H1 (cell line): ENCODE results near the gene DENND11. TPM values are rescaled to one million over a fixed set of nuclear protein-coding genes. Genes with fewer than 3 reads are reported as not detected.

ENCODE experiments used
- CTCF ChIA-PET: fragments of 300-600 bp; sonication (Branson Sonifier 250); formaldehyde crosslinking; loops from one replicate; lab custom pipeline; 2021; ENCODE audit not compliant: partially characterized antibody; lab: Charles Lee
- POLR2A ChIA-PET: fragments of 300-600 bp; sonication (Branson Sonifier 250); formaldehyde crosslinking; loops from one replicate; lab custom pipeline; 2021; ENCODE audit warnings: inconsistent platforms; ENCODE audit not compliant: partially characterized antibody; lab: Charles Lee
- DNase-seq, 2 experiments: peaks; one replicate each; pipeline versions ENCODE4 v3.0.0 to v3.0.0-alpha.2; 2010 to 2022; ENCODE audit warnings: low spot score in 2 of 2, low read depth in 1 of 2, mixed read lengths in 1 of 2
- FAIRE-seq: peaks from 2 replicates; lab custom pipeline; 2011; peaks lifted over from hg19 to GRCh38; lab: Jason Lieb, UNC
- H2AFZ ChIP-seq: 2 replicates; pipeline ENCODE4 v1.8.1; 2012; ENCODE audit warnings: low read length, inconsistent platforms
- H2AK5ac ChIP-seq: 2 replicates; pipeline ENCODE4 v1.6.1; 2013; ENCODE audit warnings: low read depth, low read length
- H2BK120ac ChIP-seq: replicated peaks from 2 replicates; pipeline ENCODE3; 2013; ENCODE audit warnings: low read depth, low read length, inconsistent platforms
- H2BK12ac ChIP-seq: 2 replicates; pipeline ENCODE4 v1.6.1; 2013; ENCODE audit warnings: low read depth, low read length
- H2BK15ac ChIP-seq: 2 replicates; pipeline ENCODE4 v1.6.1; 2013; ENCODE audit warnings: low read length
- H2BK20ac ChIP-seq: 2 replicates; pipeline ENCODE4 v1.6.1; 2013; ENCODE audit warnings: low read length
- H2BK5ac ChIP-seq: 2 replicates; pipeline ENCODE4 v1.6.1; 2013; ENCODE audit warnings: low read depth, low read length
- H3K14ac ChIP-seq: 2 replicates; pipeline ENCODE4 v1.6.1; 2013; ENCODE audit warnings: inconsistent platforms; ENCODE audit not compliant: insufficient read length
- H3K18ac ChIP-seq: 2 replicates; pipeline ENCODE4 v1.6.1; 2013; ENCODE audit warnings: low read length; ENCODE audit errors: extremely low read depth
- H3K23ac ChIP-seq: 2 replicates; pipeline ENCODE4 v1.6.1; 2013; ENCODE audit warnings: inconsistent platforms; ENCODE audit not compliant: insufficient read length
- H3K23me2 ChIP-seq: 2 replicates; pipeline ENCODE4 v1.6.1; 2013; ENCODE audit warnings: low read depth, low read length
- H3K27ac ChIP-seq: 2 replicates; pipeline ENCODE4 v1.6.1; 2011; ENCODE audit warnings: low read depth, low read length, inconsistent platforms
- H3K27me3 ChIP-seq, 4 experiments: replicated peaks in 1 of 4; 1 replicate in 1 of 4; 2 replicates in 3 of 4; pipeline versions ENCODE4 v1.6.1 to v1.8.1; 2011 to 2013; ENCODE audit warnings: low read length in 3 of 4, mild to moderate bottlenecking in 3 of 4, inconsistent platforms in 2 of 4, mixed read lengths in 2 of 4, moderate library complexity in 1 of 4; ENCODE audit not compliant: control insufficient read depth in 3 of 4, insufficient read depth in 3 of 4; ENCODE audit errors: extremely low read depth in 1 of 4
- H3K36me3 ChIP-seq, 4 experiments: 2 replicates each; pipeline versions ENCODE4 v1.6.1 to v1.8.1; 2011 to 2013; ENCODE audit warnings: mild to moderate bottlenecking in 4 of 4, low read length in 3 of 4, moderate library complexity in 2 of 4, control low read depth in 1 of 4, inconsistent platforms in 1 of 4; ENCODE audit not compliant: insufficient read depth in 4 of 4, control insufficient read depth in 2 of 4
- H3K4ac ChIP-seq: replicated peaks from 2 replicates; pipeline ENCODE3; 2013; ENCODE audit warnings: low read length, low read depth, mixed read lengths, inconsistent platforms; ENCODE audit not compliant: insufficient read length
- H3K4me1 ChIP-seq, 4 experiments: replicated peaks in 1 of 4; 1 replicate in 1 of 4; 2 replicates in 3 of 4; pipeline versions ENCODE4 v1.6.1 to v1.8.1; 2011 to 2013; ENCODE audit warnings: low read length in 3 of 4, inconsistent platforms in 2 of 4, mixed read lengths in 1 of 4; ENCODE audit not compliant: insufficient read depth in 4 of 4, control insufficient read depth in 3 of 4
- H3K4me2 ChIP-seq, 2 experiments: 2 replicates each; pipeline versions ENCODE4 v1.6.1 to v1.8.1; 2011 to 2013; ENCODE audit warnings: low read depth in 2 of 2, low read length in 2 of 2, control low read depth in 1 of 2, inconsistent platforms in 1 of 2, mild to moderate bottlenecking in 1 of 2; ENCODE audit not compliant: insufficient read depth in 1 of 2
- H3K4me3 ChIP-seq, 4 experiments: fragments of 200-600, 300-600 bp in 1 of 4; sonication (generic), shearing (Covaris generic), sonication (Bioruptor Twin) in 1 of 4; 2 replicates each; pipeline versions ENCODE4 v1.5.1 to v1.8.1; 2011 to 2016; ENCODE audit warnings: low read length in 4 of 4, low read depth in 3 of 4, control low read depth in 2 of 4, inconsistent platforms in 2 of 4, mild to moderate bottlenecking in 2 of 4, mixed read lengths in 1 of 4, moderate library complexity in 1 of 4; ENCODE audit not compliant: insufficient read depth in 2 of 4; ENCODE audit errors: extremely low read depth in 1 of 4
- H3K56ac ChIP-seq: replicated peaks from 2 replicates; pipeline ENCODE3; 2013; ENCODE audit warnings: low read depth, mild to moderate bottlenecking, mixed read lengths, low read length, inconsistent platforms; ENCODE audit not compliant: insufficient read length
- H3K79me1 ChIP-seq: 2 replicates; pipeline ENCODE4 v1.6.1; 2013; ENCODE audit warnings: low read depth, low read length, control low read depth
- H3K79me2 ChIP-seq, 2 experiments: 2 replicates each; pipeline versions ENCODE4 v1.6.1 to v1.8.1; 2012 to 2013; ENCODE audit warnings: low read length in 2 of 2, mild to moderate bottlenecking in 2 of 2, inconsistent platforms in 1 of 2; ENCODE audit not compliant: insufficient read depth in 2 of 2, control insufficient read depth in 1 of 2
- H3K9ac ChIP-seq, 4 experiments: replicated peaks in 1 of 4; 1 replicate in 1 of 4; 2 replicates in 3 of 4; pipeline versions ENCODE4 v1.6.1 to v1.8.1; 2011 to 2013; ENCODE audit warnings: low read depth in 3 of 4, low read length in 3 of 4, control low read depth in 2 of 4, mild to moderate bottlenecking in 2 of 4, moderate library complexity in 2 of 4, inconsistent platforms in 1 of 4; ENCODE audit errors: extremely low read depth in 1 of 4
- H3K9me3 ChIP-seq, 2 experiments: 2 replicates each; pipeline versions ENCODE4 v1.6.1 to v1.8.1; 2012 to 2013; ENCODE audit warnings: mild to moderate bottlenecking in 2 of 2, moderate library complexity in 2 of 2, control low read depth in 1 of 2, inconsistent platforms in 1 of 2, low read depth in 1 of 2, low read length in 1 of 2, mixed read lengths in 1 of 2; ENCODE audit not compliant: insufficient read depth in 2 of 2
- H4K20me1 ChIP-seq, 2 experiments: replicated peaks in 1 of 2; 2 replicates each; pipeline versions ENCODE3 to v1.8.1; 2011 to 2013; ENCODE audit warnings: inconsistent platforms in 2 of 2, low read length in 2 of 2, mild to moderate bottlenecking in 1 of 2; ENCODE audit not compliant: insufficient read depth in 2 of 2, control insufficient read depth in 1 of 2
- H4K5ac ChIP-seq: 2 replicates; pipeline ENCODE4 v1.6.1; 2013; ENCODE audit warnings: low read length, low read depth, mixed read lengths, inconsistent platforms; ENCODE audit not compliant: insufficient read length
- H4K8ac ChIP-seq: 2 replicates; pipeline ENCODE4 v1.8.0; 2013; ENCODE audit warnings: mild to moderate bottlenecking, moderate library complexity, low read length, inconsistent platforms; ENCODE audit not compliant: insufficient read depth; ENCODE audit errors: extremely low read depth
- H4K91ac ChIP-seq: replicated peaks from 2 replicates; pipeline ENCODE3; 2013; ENCODE audit warnings: low read length, mixed read lengths, inconsistent platforms; ENCODE audit not compliant: insufficient read length
- RXRA ChIP-seq: IDR thresholded peaks from 2 replicates; pipeline ENCODE4 v1.6.1; 2011; ENCODE audit warnings: low read depth, mild to moderate bottlenecking, low read length, moderate library complexity; ENCODE audit not compliant: insufficient read depth
- SAP30 ChIP-seq: fragments of 300-600 bp; sonication (generic); IDR thresholded peaks from 2 replicates; pipeline ENCODE4 v1.7.1; 2012; ENCODE audit warnings: low read length, moderate library complexity, mild to moderate bottlenecking, inconsistent platforms; ENCODE audit not compliant: insufficient read depth, insufficient replicate concordance
- WGBS, 2 experiments: shearing (Covaris generic) in 1 of 2; methylation state at CpG; one replicate each; pipeline versions ENCODE4 v1.1.6 to v1.1.7; 2013 to 2015; ENCODE audit warnings: low lambda C conversion rate in 2 of 2, mixed read lengths in 2 of 2, inconsistent platforms in 1 of 2, low coverage in 1 of 2, missing lambda C conversion rate in 1 of 2; ENCODE audit not compliant: insufficient replicate concordance in 2 of 2, insufficient coverage in 1 of 2, insufficient read length in 1 of 2; ENCODE audit errors: extremely low coverage in 1 of 2, missing lambda C conversion rate in 1 of 2; 5-methylcytosine and 5-hydroxymethylcytosine counted together
- polyA plus RNA-seq, 7 experiments: library from polyadenylated mRNA; depleted of rRNA in 3 of 7; stranded (reverse) in 5 of 7; unstranded in 2 of 7; fragments of >200 nt in 5 of 7; fragments of 200-250 nt in 2 of 7; gene quantifications; 1 replicate in 5 of 7; 2 replicates in 1 of 7; 4 replicates in 1 of 7; pipeline versions ENCODE4 v1.2.1 to v1.2.3, GENCODE V29; 2011 to 2013; ENCODE audit warnings: missing spikeins in 2 of 7, mixed read lengths in 2 of 7
- total RNA-seq: library from RNA; stranded (reverse); fragmentation: NEBNext Ultra II Directional; extraction: Animal tissue kit (Norgen Biotek cat#: 25700); gene quantifications from 2 replicates; pipeline ENCODE4 v1.2.1, GENCODE V29; 2021

Gene DENND11
- total and polyA plus RNA-seq, 2 of the 8 experiments (the other 6 are each of a cell fraction or from before 2014, with no cell fraction given), result 8.0 to 26.8 TPM

- no peak overlapping the region for H2BK15ac ChIP-seq
- DNase-seq (peak in 1 of 2 experiments; percentile 50), FAIRE-seq (no peak)
- no peak overlapping the region for H3K56ac ChIP-seq
- H3K36me3 ChIP-seq, result no peaks in the 10 kb centered on the region
- H3K18ac ChIP-seq, result no peak overlapping the region
- H4K91ac ChIP-seq, result no peak overlapping the region
- no peaks in the 10 kb centered on the region for H3K9me3 ChIP-seq
- no peak overlapping the region for H2BK12ac ChIP-seq
- no peak overlapping the region for H3K27ac ChIP-seq
- ChIA-PET CTCF (interaction anchor here (0.6 to 1.6 kb wide), 6 partner anchors 8 to 907 kb away, joined by 3 to 6 read pairs (median 3); no protein-coding TSS in a partner anchor), POLR2A (interaction anchor here (0.6 to 3.6 kb wide), 12 partner anchors 8 to 45 kb away, joined by 3 to 16 read pairs (median 3); partner anchors contain the start of gene SSBP1)
- H3K4ac ChIP-seq, result no peak overlapping the region
- H2BK20ac ChIP-seq, result no peak overlapping the region
- H3K79me1 ChIP-seq, result peaks cover 2% of the 10 kb centered on the region; the same call in 1 of the 2 replicates
- peaks cover 3% of the 10 kb centered on the region; the same call in 1 of the 2 replicates for H3K23me2 ChIP-seq
- H3K4me1 ChIP-seq, result peaks cover 0 to 16% (median 10%) of the 10 kb centered on the region in 4 experiments; a peak in 6 of 7 replicates
- H4K20me1 ChIP-seq, result peaks cover 0 to 3% of the 10 kb centered on the region in 2 experiments
- no peak overlapping the region for H2BK120ac ChIP-seq
- no peak overlapping the region for H2AK5ac ChIP-seq
- H3K23ac ChIP-seq, result no peak overlapping the region
- TF ChIP-seq RXRA (no peak), SAP30 (peak; percentile 74)
- H3K14ac ChIP-seq, result no peak overlapping the region
- H2BK5ac ChIP-seq, result no peak overlapping the region
- no peak overlapping the region for H2AFZ ChIP-seq
- peak overlapping the region; percentile 86 to 93 for H3K4me2 ChIP-seq
- H4K5ac ChIP-seq, result no peak overlapping the region
- H4K8ac ChIP-seq, result no peak overlapping the region
- peak overlapping the region; percentile 59 to 73 (median 64) for H3K4me3 ChIP-seq
- WGBS, 2 experiments, result 6% methylated on average over 20 of the region's 20 CpGs; no CpG with 5 or more reads in 1 of the 2 experiments
- peak overlapping the region in 1 of 4 experiments; percentile 10; a peak in 2 of 7 replicates for H3K9ac ChIP-seq
- peaks cover 0 to 48% of the 10 kb centered on the region in 2 experiments; a peak in 2 of 4 replicates for H3K79me2 ChIP-seq
- H3K27me3 ChIP-seq, result peaks cover 0 to 8% (median 5%) of the 10 kb centered on the region in 4 experiments; a peak in 3 of 7 replicates
Observed at GRCh38 chr7:141700848-141701371, 1.1 kb downstream of the DENND11 start.
